A549 (cell line): ENCODE measurements around the gene SPPL2C.

Experiments used
- CHD2 ChIP-seq: fragments of 150-350 bp; IDR thresholded peaks from 2 replicates; pipeline ENCODE4 v1.6.1; 2014; ENCODE audit warnings: low read length; ENCODE audit not compliant: partially characterized antibody
- EP300 ChIP-seq, 2 experiments: fragments of >200 bp; sonication (Bioruptor Twin); formaldehyde crosslinking; IDR thresholded peaks; 2 replicates in 1 of 2; 3 replicates in 1 of 2; pipeline ENCODE4 v1.6.1; 2016 to 2017
- ESRRA ChIP-seq: fragments of 150-350 bp; IDR thresholded peaks from 2 replicates; pipeline ENCODE4 v1.6.1; 2014; ENCODE audit warnings: mild to moderate bottlenecking, low read length, borderline replicate concordance
- JUN ChIP-seq, 2 experiments: fragments of >200 bp; sonication (Bioruptor Twin); formaldehyde crosslinking; IDR thresholded peaks; 2 replicates in 1 of 2; 3 replicates in 1 of 2; pipeline ENCODE4 v1.6.1; 2016 to 2017
- JUNB ChIP-seq: fragments of >200 bp; sonication (Bioruptor Twin); formaldehyde crosslinking; IDR thresholded peaks from 2 replicates; pipeline ENCODE4 v1.6.1; 2016
- MAFK ChIP-seq: fragments of 450-650 bp; IDR thresholded peaks from 2 replicates; pipeline ENCODE4 v1.6.1; 2014; ENCODE audit not compliant: partially characterized antibody
- POLR2A ChIP-seq: IDR thresholded peaks from 2 replicates; pipeline ENCODE4 v1.6.1; 2012; ENCODE audit warnings: mild to moderate bottlenecking, low read length
- POLR2AphosphoS2 ChIP-seq: conservative IDR thresholded peaks from 2 replicates; pipeline ENCODE4 v1.6.1; 2012; ENCODE audit warnings: low read length, improper control_type of control experiment, inconsistent platforms
- RCOR1 ChIP-seq: fragments of 150-350 bp; IDR thresholded peaks from 2 replicates; pipeline ENCODE4 v1.6.1; 2014; ENCODE audit warnings: antibody characterized with exemption, low read length, low read depth
- RFX5 ChIP-seq: fragments of 450-650 bp; IDR thresholded peaks from 2 replicates; pipeline ENCODE4 v1.7.1; 2014; ENCODE audit warnings: antibody characterized with exemption, mild to moderate bottlenecking, moderate library complexity
- TP53 ChIP-seq: fragments of 250-450 bp; sonication (Bioruptor Pico); IDR thresholded peaks from 2 replicates; pipeline ENCODE4 v1.5.0; 2021; ENCODE audit warnings: mild to moderate bottlenecking, moderate library complexity
- USF2 ChIP-seq: fragments of 450-650 bp; IDR thresholded peaks from 2 replicates; pipeline ENCODE4 v1.6.1; 2014; ENCODE audit warnings: antibody characterized with exemption
- TF ChIP-seq, protein P1 (sequence below): fragments of >200 bp; sonication (Bioruptor Twin); formaldehyde crosslinking; IDR thresholded peaks from 3 replicates; pipeline ENCODE4 v1.5.1; 2016

- TF ChIP-seq, protein P1, sequence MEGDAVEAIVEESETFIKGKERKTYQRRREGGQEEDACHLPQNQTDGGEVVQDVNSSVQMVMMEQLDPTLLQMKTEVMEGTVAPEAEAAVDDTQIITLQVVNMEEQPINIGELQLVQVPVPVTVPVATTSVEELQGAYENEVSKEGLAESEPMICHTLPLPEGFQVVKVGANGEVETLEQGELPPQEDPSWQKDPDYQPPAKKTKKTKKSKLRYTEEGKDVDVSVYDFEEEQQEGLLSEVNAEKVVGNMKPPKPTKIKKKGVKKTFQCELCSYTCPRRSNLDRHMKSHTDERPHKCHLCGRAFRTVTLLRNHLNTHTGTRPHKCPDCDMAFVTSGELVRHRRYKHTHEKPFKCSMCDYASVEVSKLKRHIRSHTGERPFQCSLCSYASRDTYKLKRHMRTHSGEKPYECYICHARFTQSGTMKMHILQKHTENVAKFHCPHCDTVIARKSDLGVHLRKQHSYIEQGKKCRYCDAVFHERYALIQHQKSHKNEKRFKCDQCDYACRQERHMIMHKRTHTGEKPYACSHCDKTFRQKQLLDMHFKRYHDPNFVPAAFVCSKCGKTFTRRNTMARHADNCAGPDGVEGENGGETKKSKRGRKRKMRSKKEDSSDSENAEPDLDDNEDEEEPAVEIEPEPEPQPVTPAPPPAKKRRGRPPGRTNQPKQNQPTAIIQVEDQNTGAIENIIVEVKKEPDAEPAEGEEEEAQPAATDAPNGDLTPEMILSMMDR = no peak
- TF ChIP-seq TP53 (CRISPR knock-in tag) = no peak
- TF ChIP-seq ESRRA = no peak
- no peak for TF ChIP-seq POLR2AphosphoS2
- TF ChIP-seq RFX5 = no peak
- no peak for TF ChIP-seq POLR2A
- no peak for TF ChIP-seq RCOR1
- TF ChIP-seq JUN (IDR thresholded peaks at IDR 0.05) = no peak
- no peak for TF ChIP-seq USF2
- no peak for TF ChIP-seq JUNB
- TF ChIP-seq MAFK = no peak
- no peak for TF ChIP-seq EP300 (IDR thresholded peaks at IDR 0.05)
- TF ChIP-seq CHD2 = no peak
These were observed 26.6 kb upstream of the SPPL2C start for GRCh38 chr17:45818041-45818440.
